Naive B cell (primary cell): ENCODE data around the gene CAMTA1. TPM values are rescaled to one million over a fixed set of nuclear protein-coding genes. Genes with fewer than 3 reads are reported as not detected.

Experiments used
- ATAC-seq, 2 donors: fragments of 150-1000 bp; cut with Tn5 transposase; 2 replicates each; pipeline ENCODE4 v1.10.0; 2021; ENCODE audit warnings: low read depth in 2 of 2, mild to moderate bottlenecking in 2 of 2, moderate library complexity in 2 of 2
- DNase-seq: peaks from one replicate; pipeline ENCODE4 v3.0.0; 2022
- H3K27ac Mint-ChIP-seq, 6 donors: one replicate each; pipeline ENCODE4 v1.8.0; 2020 to 2022; ENCODE audit warnings: mild to moderate bottlenecking in 6 of 6, mixed read lengths in 6 of 6, moderate library complexity in 5 of 6, inconsistent platforms in 2 of 6
- H3K27me3 Mint-ChIP-seq, 3 donors: one replicate each; pipeline ENCODE4 v1.8.0; 2021 to 2022; ENCODE audit warnings: mixed read lengths in 3 of 3, mild to moderate bottlenecking in 1 of 3
- H3K36me3 Mint-ChIP-seq, 2 donors: one replicate each; pipeline ENCODE4 v1.8.0; 2020 to 2022; ENCODE audit warnings: mixed read lengths in 2 of 2, inconsistent platforms in 1 of 2, mild to moderate bottlenecking in 1 of 2
- H3K4me1 Mint-ChIP-seq, 3 donors: one replicate each; pipeline ENCODE4 v1.8.0; 2020 to 2022; ENCODE audit warnings: mixed read lengths in 3 of 3, inconsistent platforms in 1 of 3, mild to moderate bottlenecking in 1 of 3, moderate library complexity in 1 of 3
- H3K4me3 Mint-ChIP-seq, 8 donors: one replicate each; pipeline ENCODE4 v1.8.0; 2020 to 2022; ENCODE audit warnings: mild to moderate bottlenecking in 8 of 8, mixed read lengths in 8 of 8, moderate library complexity in 8 of 8, inconsistent platforms in 2 of 8
- H3K9me3 Mint-ChIP-seq, 7 donors: one replicate each; pipeline ENCODE4 v1.8.0; 2020 to 2022; ENCODE audit warnings: mixed read lengths in 7 of 7, mild to moderate bottlenecking in 5 of 7, inconsistent platforms in 2 of 7, moderate library complexity in 1 of 7
- polyA plus RNA-seq, 6 donors: library from polyadenylated mRNA; unstranded; fragments of 300-500 nt; fragmentation: Illumina TruSeq; gene quantifications; one replicate each; pipeline ENCODE4 v1.2.3, GENCODE V29; 2021; ENCODE audit warnings: low read depth in 6 of 6

The CAMTA1 gene
- polyA plus RNA-seq, 6 donors from 2014 or later = 75.4 to 140 (median 88.8) TPM

DNA sequence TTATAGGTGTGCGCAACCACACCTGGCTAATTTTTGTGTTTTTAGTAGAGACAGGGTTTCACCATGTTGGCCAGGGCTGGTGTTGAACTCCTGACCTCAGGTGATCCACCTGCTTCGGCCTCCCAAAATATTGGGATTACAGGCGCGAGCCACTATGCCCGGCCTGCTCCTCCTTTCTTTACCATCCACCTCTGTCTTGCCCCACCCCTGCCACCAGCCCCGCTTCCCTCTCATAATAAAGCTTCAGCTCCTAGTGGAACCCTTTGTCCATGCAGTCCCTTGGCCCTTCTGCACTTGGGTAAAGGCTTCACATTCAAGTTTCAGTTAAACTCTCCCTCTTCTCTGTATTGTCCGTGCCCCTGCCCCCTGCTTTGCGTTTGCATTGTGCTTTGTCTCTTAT is 120.1 kb downstream of the CAMTA1 start:
- no peaks in the 10 kb centered on the region for H3K36me3 Mint-ChIP-seq
- H3K4me3 Mint-ChIP-seq = no peak overlapping the region

DNA sequence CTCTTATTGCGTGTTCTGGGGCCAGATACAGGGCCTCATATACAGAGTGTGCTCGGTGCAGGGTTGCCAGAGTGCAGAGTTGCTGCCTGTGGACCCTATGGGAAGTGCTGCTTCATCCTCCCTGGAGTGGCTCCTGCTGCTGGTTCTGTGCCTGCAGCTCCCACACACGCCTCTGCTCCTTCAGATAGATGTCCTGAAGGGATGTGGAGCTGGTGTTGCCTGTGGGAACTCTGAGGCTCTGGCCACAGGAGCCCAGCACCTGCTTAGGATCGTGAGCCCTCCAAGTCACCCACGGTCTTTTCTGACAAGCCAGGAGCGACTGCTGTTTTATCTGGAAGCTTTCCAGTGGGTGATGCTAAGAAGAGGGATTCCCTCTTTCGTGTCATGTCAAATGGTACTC is 120.5 kb downstream of the CAMTA1 start:
- ATAC-seq = no peak
- H3K27me3 Mint-ChIP-seq = peaks cover 7 to 15% (median 8%) of the 10 kb centered on the region in 3 donors
- peaks cover 0 to 5% (median 0%) of the 10 kb centered on the region in 7 donors for H3K9me3 Mint-ChIP-seq
- H3K36me3 Mint-ChIP-seq = no peaks in the 10 kb centered on the region
- peaks cover 0 to 5% (median 0%) of the 10 kb centered on the region in 3 donors for H3K4me1 Mint-ChIP-seq
- H3K27ac Mint-ChIP-seq = no peak overlapping the region
- DNase-seq = no peak
- no peak overlapping the region for H3K4me3 Mint-ChIP-seq

More for the DNA sequence above, 120.1 kb downstream of the CAMTA1 start:
- H3K4me1 Mint-ChIP-seq = peaks cover 0 to 5% (median 0%) of the 10 kb centered on the region in 3 donors
- peaks cover 0 to 5% (median 0%) of the 10 kb centered on the region in 7 donors for H3K9me3 Mint-ChIP-seq
- H3K27me3 Mint-ChIP-seq = peaks cover 5 to 11% (median 8%) of the 10 kb centered on the region in 3 donors
- DNase-seq (no peak), ATAC-seq (no peak)
- H3K27ac Mint-ChIP-seq = no peak overlapping the region

DNA sequence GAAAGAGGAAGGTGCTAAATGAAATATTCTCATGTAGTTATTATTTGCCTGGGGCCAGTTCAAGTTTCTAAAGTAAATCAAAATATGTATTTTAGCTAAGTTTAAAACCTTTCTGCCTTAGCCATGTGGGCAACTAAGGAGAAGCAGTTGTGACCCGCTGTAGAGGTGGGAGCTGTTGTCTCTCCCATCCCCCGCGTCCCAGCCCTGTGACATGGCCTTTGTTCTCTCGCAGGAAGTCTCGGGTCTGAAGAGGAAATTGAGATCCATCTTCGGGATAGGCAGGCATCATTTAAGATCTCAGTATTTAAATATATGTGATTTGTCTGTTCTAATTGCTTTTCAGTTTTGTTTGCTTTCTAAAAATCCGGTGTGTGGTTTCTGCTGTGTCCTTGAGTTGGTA is 121.5 kb downstream of the CAMTA1 start:
- H3K4me1 Mint-ChIP-seq = peaks cover 0 to 5% (median 0%) of the 10 kb centered on the region in 3 donors
- H3K36me3 Mint-ChIP-seq = no peaks in the 10 kb centered on the region
- no peak for DNase-seq
- ATAC-seq = no peak
- H3K4me3 Mint-ChIP-seq = no peak overlapping the region
- no peak overlapping the region for H3K27ac Mint-ChIP-seq
- peaks cover 0 to 5% (median 0%) of the 10 kb centered on the region in 7 donors for H3K9me3 Mint-ChIP-seq
- peaks cover 7 to 21% (median 8%) of the 10 kb centered on the region in 3 donors for H3K27me3 Mint-ChIP-seq

DNA sequence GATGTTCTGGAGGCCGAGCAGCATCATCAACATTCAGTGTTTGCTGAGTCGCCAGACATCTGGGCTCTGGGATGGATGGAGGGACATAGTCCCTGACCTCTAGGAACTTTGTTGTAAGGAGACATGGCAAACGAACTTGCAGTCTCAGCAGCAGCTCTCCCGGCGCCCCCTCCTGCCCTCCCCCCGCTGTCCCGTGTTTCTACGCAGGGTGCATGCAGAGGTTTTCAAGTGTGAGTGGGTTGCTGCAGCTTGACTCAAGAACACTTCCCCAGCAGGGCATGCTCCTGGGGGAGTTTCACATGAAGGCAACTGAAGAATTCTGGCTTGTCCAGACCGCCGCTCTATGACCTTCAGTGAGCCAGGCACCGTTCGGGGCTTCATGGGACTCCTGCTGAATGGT is 121.9 kb downstream of the CAMTA1 start:
- DNase-seq = no peak
- Mint-ChIP-seq H3K27ac (no peak overlapping the region), H3K9me3 (peaks cover 0 to 5% (median 0%) of the 10 kb centered on the region in 7 donors), H3K36me3 (no peaks in the 10 kb centered on the region), H3K4me1 (peaks cover 0 to 5% (median 0%) of the 10 kb centered on the region in 3 donors), H3K4me3 (no peak overlapping the region), H3K27me3 (peaks cover 7 to 23% (median 8%) of the 10 kb centered on the region in 3 donors)
- no peak for ATAC-seq

DNA sequence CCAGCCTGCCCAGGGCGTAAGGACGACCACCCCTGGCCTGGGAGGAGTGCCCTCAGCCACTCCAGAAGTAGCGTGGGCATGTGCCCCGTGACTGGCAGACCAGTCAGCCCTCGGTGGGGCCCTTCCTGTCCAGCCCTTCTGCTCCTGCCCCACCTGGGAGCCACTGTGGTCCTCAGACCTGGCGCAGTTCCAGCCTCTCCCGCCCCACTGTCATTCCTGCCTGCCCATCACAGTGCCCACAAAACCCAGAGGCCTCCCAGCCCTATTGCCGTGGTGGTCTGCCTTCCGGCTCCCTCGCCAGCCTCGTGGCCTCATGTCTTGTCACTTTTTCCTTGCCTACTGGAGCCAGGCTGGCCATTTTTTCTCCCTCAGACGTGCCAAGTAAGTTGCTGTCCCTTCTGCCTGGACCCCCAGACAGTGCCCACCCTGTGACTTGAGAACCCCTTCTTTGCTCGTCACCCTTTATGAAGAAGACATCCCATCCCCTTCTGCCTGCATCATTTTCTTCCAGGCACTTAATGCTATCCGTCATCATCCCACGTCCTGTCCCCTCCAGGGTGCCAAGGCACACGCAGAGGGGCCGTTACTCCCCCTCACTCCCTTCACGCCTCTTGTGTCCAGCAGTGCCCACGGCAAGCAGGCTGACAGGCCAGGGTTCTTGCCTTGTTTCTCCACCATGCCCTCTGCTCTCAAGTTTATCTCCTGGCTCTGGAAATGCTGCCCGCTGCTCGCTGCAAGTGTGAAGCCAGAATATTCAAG is 122.6 kb downstream of the CAMTA1 start:
- no peak overlapping the region for H3K4me3 Mint-ChIP-seq
- DNase-seq (no peak), ATAC-seq (no peak)
- H3K36me3 Mint-ChIP-seq = no peaks in the 10 kb centered on the region
- H3K27me3 Mint-ChIP-seq = peaks cover 7 to 28% (median 8%) of the 10 kb centered on the region in 3 donors
- peaks cover 0 to 5% (median 0%) of the 10 kb centered on the region in 7 donors for H3K9me3 Mint-ChIP-seq
- peaks cover 0 to 5% (median 0%) of the 10 kb centered on the region in 3 donors for H3K4me1 Mint-ChIP-seq
- no peak overlapping the region for H3K27ac Mint-ChIP-seq

DNA sequence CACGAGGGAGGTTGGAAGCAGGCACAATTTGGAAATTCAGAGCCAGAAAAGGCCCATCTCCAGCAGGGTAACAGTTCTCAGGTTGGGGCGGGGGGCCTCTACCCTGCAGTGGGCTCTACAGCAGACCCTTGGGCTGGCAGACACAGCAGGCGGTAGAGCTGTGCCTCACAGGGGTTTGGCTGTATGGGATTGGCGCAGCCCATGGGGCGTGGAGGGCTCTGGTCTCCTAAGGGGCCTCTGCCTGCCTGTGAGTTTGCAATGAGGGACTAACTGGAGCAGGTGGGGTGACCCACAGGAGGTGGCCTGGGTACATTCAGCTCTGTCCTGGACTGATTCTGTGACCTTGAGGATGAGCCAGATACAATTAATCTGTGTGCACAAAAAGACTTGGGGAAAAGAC is 124.1 kb downstream of the CAMTA1 start:
- Mint-ChIP-seq H3K9me3 (peaks cover 0 to 6% (median 3%) of the 10 kb centered on the region in 7 donors), H3K36me3 (peaks cover 5 to 7% of the 10 kb centered on the region in 2 donors), H3K4me3 (no peak overlapping the region), H3K27me3 (peaks cover 7 to 38% (median 19%) of the 10 kb centered on the region in 3 donors), H3K4me1 (peaks cover 0 to 5% (median 0%) of the 10 kb centered on the region in 3 donors), H3K27ac (no peak overlapping the region)
- ATAC-seq = no peak
- no peak for DNase-seq

DNA sequence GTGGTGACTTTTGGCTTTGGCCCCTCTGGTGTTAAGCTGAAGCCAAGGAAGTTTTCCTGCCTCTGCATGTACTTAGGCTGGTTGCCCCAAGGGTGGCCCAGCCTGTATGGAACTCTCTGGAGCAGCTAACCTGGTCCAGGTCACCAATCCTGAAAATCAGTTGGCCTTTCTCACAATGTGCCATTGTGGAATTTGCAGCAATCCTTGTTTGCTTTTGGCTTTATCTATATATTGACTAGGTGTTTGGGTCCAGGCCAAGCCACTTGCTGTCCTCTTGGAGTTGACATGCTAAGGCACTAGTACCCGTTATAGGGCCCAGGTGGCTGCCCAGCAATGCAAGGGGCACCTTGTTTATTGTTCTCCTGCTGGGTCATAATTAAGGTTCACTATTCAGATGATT is 124.6 kb downstream of the CAMTA1 start:
- Mint-ChIP-seq H3K27me3 (peaks cover 7 to 38% (median 19%) of the 10 kb centered on the region in 3 donors), H3K36me3 (peaks cover 5 to 7% of the 10 kb centered on the region in 2 donors), H3K4me3 (no peak overlapping the region), H3K4me1 (peaks cover 0 to 5% (median 0%) of the 10 kb centered on the region in 3 donors), H3K9me3 (peaks cover 0 to 6% (median 3%) of the 10 kb centered on the region in 7 donors), H3K27ac (no peak overlapping the region)
- ATAC-seq = no peak
- DNase-seq = no peak

DNA sequence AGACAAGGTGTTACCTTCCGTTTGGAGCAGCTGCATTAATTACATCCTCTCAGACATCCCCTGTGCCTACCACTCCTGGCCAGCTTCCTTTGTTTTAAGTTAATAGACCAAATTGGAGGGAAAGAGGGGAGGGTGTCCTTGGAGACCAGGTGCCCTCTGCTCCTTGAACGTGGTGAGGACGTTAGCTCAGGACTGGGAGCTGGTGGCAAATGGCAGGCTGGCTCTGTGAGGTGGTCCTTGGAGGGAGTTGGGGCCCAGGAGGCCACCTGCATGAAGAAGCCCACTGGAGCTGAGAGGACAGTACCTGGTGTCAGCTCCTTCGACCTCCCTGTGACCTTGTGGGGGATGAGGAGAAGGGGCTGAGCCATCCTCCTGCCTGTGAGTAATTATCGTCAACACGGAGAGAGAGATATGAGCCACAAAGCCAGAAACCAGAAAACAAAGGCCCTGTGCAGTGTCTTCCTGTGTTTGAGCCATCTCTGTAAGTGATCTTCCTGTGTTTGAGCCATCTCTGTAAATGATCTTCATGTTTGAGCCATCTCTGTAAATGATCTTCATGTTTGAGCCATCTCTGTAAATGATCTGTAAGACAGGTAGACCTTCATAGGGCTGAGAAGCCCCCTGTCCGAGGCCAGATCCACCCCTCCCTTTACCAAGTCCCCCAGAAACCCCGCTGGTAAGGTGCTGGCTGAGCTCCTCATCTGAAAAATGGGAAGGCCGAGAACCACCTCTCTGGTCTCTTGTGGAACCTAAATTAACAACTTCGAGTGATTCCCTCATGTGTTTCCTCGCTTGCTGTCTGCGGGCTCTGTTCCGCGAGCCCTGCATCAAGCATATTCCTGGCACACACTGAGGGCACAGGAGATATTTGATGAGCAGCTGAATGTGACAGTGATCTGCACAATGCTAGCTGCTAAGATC is 126.0 kb downstream of the CAMTA1 start:
- peaks cover 8 to 46% (median 22%) of the 10 kb centered on the region in 3 donors for H3K27me3 Mint-ChIP-seq
- peaks cover 5 to 7% of the 10 kb centered on the region in 2 donors for H3K36me3 Mint-ChIP-seq
- H3K27ac Mint-ChIP-seq = peak overlapping the region in 1 of 6 donors; percentile 47
- H3K9me3 Mint-ChIP-seq = peaks cover 0 to 6% (median 3%) of the 10 kb centered on the region in 7 donors
- peaks cover 0 to 5% (median 0%) of the 10 kb centered on the region in 3 donors for H3K4me1 Mint-ChIP-seq
- DNase-seq (no peak), ATAC-seq (no peak)
- no peak overlapping the region for H3K4me3 Mint-ChIP-seq

DNA sequence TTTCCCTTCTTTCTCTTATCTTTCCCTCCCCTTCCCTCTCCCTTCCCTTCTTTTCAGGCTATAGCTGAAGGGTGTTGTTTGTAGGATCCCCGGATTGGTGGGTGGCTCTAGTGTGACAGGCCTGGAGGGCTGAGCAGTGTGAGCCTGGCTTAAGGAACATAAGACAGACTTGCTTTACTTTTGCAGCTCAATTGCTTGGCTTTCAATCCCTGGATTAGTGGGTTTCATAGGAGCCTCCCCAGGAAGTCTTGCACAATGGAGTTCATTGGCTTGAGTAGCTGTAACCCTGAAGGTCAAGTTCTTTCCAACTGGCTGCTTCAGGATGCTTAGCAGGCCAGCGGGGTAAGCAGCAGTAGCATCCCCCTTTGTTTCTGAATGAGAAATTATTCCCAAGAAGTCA is 126.7 kb downstream of the CAMTA1 start:
- Mint-ChIP-seq H3K4me3 (no peak overlapping the region), H3K9me3 (peaks cover 0 to 6% (median 3%) of the 10 kb centered on the region in 7 donors), H3K36me3 (peaks cover 5 to 7% of the 10 kb centered on the region in 2 donors), H3K4me1 (peaks cover 0 to 5% (median 0%) of the 10 kb centered on the region in 3 donors), H3K27me3 (peaks cover 15 to 46% (median 29%) of the 10 kb centered on the region in 3 donors), H3K27ac (no peak overlapping the region)
- DNase-seq = no peak
- ATAC-seq = no peak

DNA sequence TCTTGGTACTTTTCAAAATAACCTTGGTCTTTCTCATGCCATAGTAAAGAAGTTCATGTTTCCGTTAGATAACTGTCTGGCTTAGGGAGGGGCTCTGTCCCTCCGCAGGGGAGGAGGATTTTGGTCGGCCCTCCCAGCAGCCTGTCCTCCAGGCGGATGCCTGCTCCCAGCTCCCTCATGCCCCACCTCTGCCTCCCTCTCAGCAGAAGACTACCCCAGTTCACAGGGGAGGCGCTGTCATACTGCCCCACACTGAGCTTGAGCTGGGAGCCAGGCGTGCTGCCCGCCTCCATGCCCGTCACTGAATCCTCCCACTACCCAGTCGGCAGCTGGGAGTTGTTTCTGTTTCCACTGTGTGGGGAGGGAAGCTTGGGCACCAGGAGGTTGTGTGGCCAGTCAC is 127.3 kb downstream of the CAMTA1 start:
- no peak overlapping the region for H3K27ac Mint-ChIP-seq
- ATAC-seq (no peak), DNase-seq (no peak)
- peaks cover 0 to 5% (median 0%) of the 10 kb centered on the region in 3 donors for H3K4me1 Mint-ChIP-seq
- H3K9me3 Mint-ChIP-seq = peaks cover 0 to 6% (median 3%) of the 10 kb centered on the region in 7 donors
- peaks cover 5 to 7% of the 10 kb centered on the region in 2 donors for H3K36me3 Mint-ChIP-seq
- peaks cover 17 to 46% (median 32%) of the 10 kb centered on the region in 3 donors for H3K27me3 Mint-ChIP-seq
- no peak overlapping the region for H3K4me3 Mint-ChIP-seq

DNA sequence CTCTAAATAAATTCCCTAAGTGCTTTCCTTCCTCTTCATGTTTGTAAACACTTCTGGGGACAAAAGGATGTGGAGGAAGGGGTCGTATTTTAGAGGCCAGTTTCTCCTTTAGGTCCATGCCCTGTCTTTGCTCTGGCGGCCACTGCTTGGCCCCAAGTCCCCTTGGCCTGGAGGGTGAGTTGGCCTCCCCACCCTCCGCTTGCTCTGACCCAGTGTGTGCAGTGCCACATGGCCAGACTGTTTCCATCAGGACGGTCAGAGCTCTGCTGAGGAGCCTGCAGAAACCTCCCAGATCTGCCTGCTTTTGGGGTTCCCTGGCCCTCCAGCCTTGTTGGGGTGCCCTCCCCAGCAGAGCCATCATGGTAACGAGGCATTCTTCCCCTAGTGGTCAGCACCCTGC is 127.8 kb downstream of the CAMTA1 start:
- H3K27me3 Mint-ChIP-seq = peaks cover 17 to 40% (median 28%) of the 10 kb centered on the region in 3 donors
- peaks cover 5 to 7% of the 10 kb centered on the region in 2 donors for H3K36me3 Mint-ChIP-seq
- peaks cover 0 to 6% (median 3%) of the 10 kb centered on the region in 7 donors for H3K9me3 Mint-ChIP-seq
- DNase-seq = no peak
- ATAC-seq = no peak
- no peak overlapping the region for H3K27ac Mint-ChIP-seq
- H3K4me1 Mint-ChIP-seq = peaks cover 0 to 3% (median 0%) of the 10 kb centered on the region in 3 donors
- H3K4me3 Mint-ChIP-seq = no peak overlapping the region

DNA sequence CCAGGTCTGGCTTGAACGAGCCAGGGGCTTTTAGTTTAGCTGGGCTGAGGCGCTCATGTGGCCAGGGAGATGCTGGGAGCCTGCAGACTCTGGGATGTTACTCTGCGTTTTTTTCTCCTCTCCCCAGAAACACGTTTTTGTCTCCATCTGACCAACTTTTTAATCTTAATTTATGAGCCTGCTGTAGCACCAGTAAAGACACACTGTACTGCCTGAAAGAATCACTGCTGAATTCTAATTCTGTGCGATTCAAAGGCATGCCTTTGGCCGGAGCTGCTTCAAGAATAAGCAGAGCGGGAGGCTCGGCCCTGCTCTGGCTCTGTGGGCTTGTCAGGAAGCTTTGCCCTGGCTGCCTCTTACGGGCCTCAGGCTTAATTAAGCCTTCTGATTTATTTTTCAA is 129.5 kb downstream of the CAMTA1 start:
- H3K27me3 Mint-ChIP-seq = peaks cover 17 to 37% (median 25%) of the 10 kb centered on the region in 3 donors
- no peak for DNase-seq
- H3K27ac Mint-ChIP-seq = no peak overlapping the region
- H3K4me1 Mint-ChIP-seq = no peaks in the 10 kb centered on the region
- peaks cover 0 to 6% (median 3%) of the 10 kb centered on the region in 7 donors for H3K9me3 Mint-ChIP-seq
- H3K36me3 Mint-ChIP-seq = peaks cover 5 to 7% of the 10 kb centered on the region in 2 donors
- no peak overlapping the region for H3K4me3 Mint-ChIP-seq
- no peak for ATAC-seq

DNA sequence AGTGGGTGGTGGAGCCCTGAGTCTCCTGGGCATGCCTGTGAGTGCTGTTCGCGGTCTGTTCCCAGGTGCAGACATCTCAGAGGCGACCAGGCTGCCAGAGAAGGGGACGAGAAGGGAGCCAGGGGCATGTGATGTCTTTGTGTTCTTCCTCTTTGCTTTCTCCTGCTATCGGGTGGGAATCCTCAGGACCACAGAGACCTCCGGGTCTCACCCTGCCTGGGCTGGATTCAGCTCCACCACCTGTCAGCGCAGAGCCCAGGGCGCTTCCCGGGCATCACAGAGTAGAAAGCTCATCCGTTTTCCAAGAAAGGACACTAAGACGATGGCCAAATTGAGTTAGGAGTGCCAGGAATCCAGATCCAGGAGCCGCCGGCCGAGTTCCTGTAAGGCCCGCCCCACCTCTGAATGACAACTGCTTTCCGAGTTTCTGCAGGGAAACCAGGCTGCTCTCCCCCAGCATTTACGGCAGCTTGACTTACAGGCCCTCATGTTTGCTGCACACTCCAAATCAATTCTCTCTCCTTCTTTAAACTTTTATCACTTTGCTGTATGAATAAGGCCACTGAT is 130.8 kb downstream of the CAMTA1 start:
- peaks cover 8 to 11% of the 10 kb centered on the region in 2 donors for H3K36me3 Mint-ChIP-seq
- H3K9me3 Mint-ChIP-seq = peaks cover 0 to 11% (median 5%) of the 10 kb centered on the region in 7 donors
- no peak overlapping the region for H3K4me3 Mint-ChIP-seq
- no peaks in the 10 kb centered on the region for H3K4me1 Mint-ChIP-seq
- no peak for ATAC-seq
- H3K27ac Mint-ChIP-seq = no peak overlapping the region
- DNase-seq = no peak
- H3K27me3 Mint-ChIP-seq = peaks cover 12 to 30% (median 25%) of the 10 kb centered on the region in 3 donors
